ENCODE measurements around the gene SPATA9. TPM values are rescaled to one million over a fixed set of nuclear protein-coding genes. Genes with fewer than 3 reads are reported as not detected.

Gene SPATA9
- polyA plus RNA-seq, 1 experiment = 2.4 TPM

GRCh38 chr5:95619096-95619495 is 63.7 kb downstream of the SPATA9 start:
- DNase-seq (ENCODE audit: low read depth, low spot score) = no peak
- no peak overlapping the region for H3K27ac ChIP-seq (ENCODE audit: low read depth, low read length)
- H3K9me3 ChIP-seq (ENCODE audit: control insufficient read depth, insufficient read depth, low read length) = no peaks in the 10 kb centered on the region; the same call in 1 of the 2 replicates
- POLR2A ChIA-PET = no interaction called here
- H3K27me3 ChIP-seq (ENCODE audit: control insufficient read depth, insufficient read depth, low read length) = no peaks in the 10 kb centered on the region
- CTCF ChIA-PET = no interaction called here
- H3K4me3 ChIP-seq (ENCODE audit: low read depth, low read length) = no peak overlapping the region
- TF ChIP-seq CTCF (IDR thresholded peaks at IDR 0.05; ENCODE audit: low read depth, low read length) = no peak

DNA sequence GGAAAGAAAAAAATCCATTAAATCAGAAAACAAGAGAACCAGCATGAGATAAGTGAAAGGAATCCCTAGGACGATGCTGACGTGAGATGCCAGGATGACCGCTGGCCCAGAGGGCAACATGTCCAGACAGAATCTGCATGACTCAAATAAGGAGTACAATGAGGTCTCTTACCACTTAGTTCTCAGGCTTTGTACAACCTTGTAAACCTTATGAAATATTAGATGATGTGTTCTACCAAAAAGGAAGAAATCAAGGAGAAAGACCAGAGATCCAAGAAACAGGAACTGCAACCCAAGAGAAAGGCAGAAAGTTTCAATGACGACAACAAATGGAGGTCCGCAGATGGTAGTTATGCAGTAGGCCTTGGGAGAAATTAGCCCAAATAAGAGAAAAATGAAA is 65.7 kb downstream of the SPATA9 start:
- TF ChIP-seq CTCF (IDR thresholded peaks at IDR 0.05; ENCODE audit: low read depth, low read length) = no peak
- CTCF ChIA-PET = interaction anchor here (0.6 kb wide), 1 partner anchor 164 kb away, joined by 3 read pairs; no protein-coding TSS in a partner anchor
- DNase-seq (ENCODE audit: low read depth, low spot score) = no peak
- Histone ChIP-seq H3K27me3 (ENCODE audit: control insufficient read depth, insufficient read depth, low read length) (no peaks in the 10 kb centered on the region), H3K27ac (ENCODE audit: low read depth, low read length) (no peak overlapping the region), H3K9me3 (ENCODE audit: control insufficient read depth, insufficient read depth, low read length) (peaks cover 6% of the 10 kb centered on the region), H3K4me3 (ENCODE audit: low read depth, low read length) (no peak overlapping the region)
- POLR2A ChIA-PET = no interaction called here

DNA sequence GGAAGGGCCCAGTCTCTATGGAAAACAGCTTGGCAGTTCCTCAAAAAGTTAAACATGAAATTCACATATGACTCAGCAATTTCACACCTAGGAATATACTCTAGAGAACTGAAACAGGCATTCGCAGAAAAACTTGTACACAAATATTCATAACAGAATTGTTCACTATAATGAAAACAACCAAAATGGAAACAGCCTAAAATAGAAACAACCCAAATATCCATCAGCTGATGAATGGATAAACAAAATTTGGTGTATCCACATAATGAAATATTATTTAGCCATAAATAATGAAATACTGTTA is 67.7 kb downstream of the SPATA9 start:
- no peak overlapping the region for H3K27ac ChIP-seq (ENCODE audit: low read depth, low read length)
- no peaks in the 10 kb centered on the region for H3K27me3 ChIP-seq (ENCODE audit: control insufficient read depth, insufficient read depth, low read length)
- TF ChIP-seq CTCF (IDR thresholded peaks at IDR 0.05; ENCODE audit: low read depth, low read length) = no peak
- no peak for DNase-seq (ENCODE audit: low read depth, low spot score)
- ChIA-PET POLR2A (no interaction called here), CTCF (no interaction called here)
- peaks cover 6% of the 10 kb centered on the region for H3K9me3 ChIP-seq (ENCODE audit: control insufficient read depth, insufficient read depth, low read length)
- H3K4me3 ChIP-seq (ENCODE audit: low read depth, low read length) = no peak overlapping the region

DNA sequence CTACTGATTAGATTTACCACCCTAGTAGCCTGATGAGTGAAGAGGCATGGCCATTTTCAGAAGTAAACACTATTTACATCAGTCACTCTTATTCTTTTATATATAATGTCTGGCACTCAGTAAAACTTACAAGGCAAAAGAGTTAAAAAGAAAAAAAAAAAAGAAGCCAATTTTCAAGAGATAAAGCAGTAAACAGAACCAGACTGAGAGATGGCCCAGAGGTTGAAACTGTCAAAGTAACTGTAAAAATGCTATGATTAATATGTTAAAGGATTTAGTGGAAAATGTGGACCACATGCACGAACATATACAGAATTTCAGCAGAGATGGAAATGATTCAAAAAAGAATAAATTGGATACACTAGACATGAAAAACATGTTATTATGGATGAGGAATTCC is 69.3 kb downstream of the SPATA9 start:
- no peak overlapping the region for H3K27ac ChIP-seq (ENCODE audit: low read depth, low read length)
- ChIA-PET CTCF (no interaction called here), POLR2A (no interaction called here)
- no peaks in the 10 kb centered on the region for H3K27me3 ChIP-seq (ENCODE audit: control insufficient read depth, insufficient read depth, low read length)
- TF ChIP-seq CTCF (IDR thresholded peaks at IDR 0.05; ENCODE audit: low read depth, low read length) = no peak
- H3K4me3 ChIP-seq (ENCODE audit: low read depth, low read length) = no peak overlapping the region
- no peak for DNase-seq (ENCODE audit: low read depth, low spot score)
- H3K9me3 ChIP-seq (ENCODE audit: control insufficient read depth, insufficient read depth, low read length) = peaks cover 6% of the 10 kb centered on the region

DNA sequence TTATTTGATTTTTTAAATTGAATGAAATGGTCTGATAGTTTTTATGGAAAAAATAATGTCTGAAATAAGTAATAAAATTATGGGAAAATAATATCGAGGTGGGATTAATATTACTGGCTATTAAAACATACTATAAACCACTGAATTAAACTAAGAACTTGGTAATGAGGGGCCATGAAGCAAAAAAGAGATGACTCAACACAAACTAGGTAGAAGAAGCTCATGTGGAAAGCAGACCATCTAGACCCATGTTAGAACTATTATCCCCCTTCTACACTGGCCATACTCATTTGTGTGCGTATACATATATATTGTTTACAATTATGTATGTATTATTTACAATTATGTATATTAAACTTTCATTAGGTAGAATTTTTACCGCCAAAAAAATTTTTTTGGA is 71.4 kb downstream of the SPATA9 start:
- Histone ChIP-seq H3K27me3 (ENCODE audit: control insufficient read depth, insufficient read depth, low read length) (no peaks in the 10 kb centered on the region), H3K27ac (ENCODE audit: low read depth, low read length) (no peak overlapping the region), H3K9me3 (ENCODE audit: control insufficient read depth, insufficient read depth, low read length) (peaks cover 6% of the 10 kb centered on the region), H3K4me3 (ENCODE audit: low read depth, low read length) (no peak overlapping the region)
- DNase-seq (ENCODE audit: low read depth, low spot score) = no peak
- TF ChIP-seq CTCF (IDR thresholded peaks at IDR 0.05; ENCODE audit: low read depth, low read length) = no peak
- CTCF ChIA-PET = no interaction called here
- POLR2A ChIA-PET = no interaction called here

All from AG04450 (cell line).